Chondrocyte (in vitro differentiated cells): ENCODE measurements around the gene TBC1D8. TPM values are rescaled to one million over a fixed set of nuclear protein-coding genes. Genes with fewer than 3 reads are reported as not detected.

ENCODE experiments used
- DNase-seq: peaks from one replicate; pipeline ENCODE4 v3.0.0; 2021; ENCODE audit warnings: mixed read lengths, low spot score
- H3K27ac Mint-ChIP-seq: one replicate; pipeline ENCODE4 v1.8.0; 2021; ENCODE audit warnings: mild to moderate bottlenecking, moderate library complexity, mixed read lengths; ENCODE audit not compliant: unreplicated experiment
- H3K27me3 Mint-ChIP-seq: 2 replicates; pipeline ENCODE4 v1.8.0; 2021; ENCODE audit warnings: low read depth, mixed read lengths
- H3K36me3 Mint-ChIP-seq: 2 replicates; pipeline ENCODE4 v1.8.0; 2021; ENCODE audit warnings: low read depth, mixed read lengths
- H3K4me1 Mint-ChIP-seq: 2 replicates; pipeline ENCODE4 v1.8.0; 2021; ENCODE audit warnings: low read depth, mild to moderate bottlenecking, mixed read lengths
- H3K4me3 Mint-ChIP-seq: one replicate; pipeline ENCODE4 v1.8.0; 2021; ENCODE audit warnings: mild to moderate bottlenecking, moderate library complexity, mixed read lengths; ENCODE audit not compliant: unreplicated experiment
- H3K9me3 Mint-ChIP-seq: 2 replicates; pipeline ENCODE4 v1.8.0; 2021; ENCODE audit warnings: low read depth, mixed read lengths
- CTCF ChIP-seq: fragments of 200-600 bp; sonication (generic); IDR thresholded peaks from 2 replicates; pipeline ENCODE4 v1.5.0; 2021; ENCODE audit warnings: antibody characterized with exemption, mild to moderate bottlenecking, moderate library complexity
- total RNA-seq: library from RNA; stranded (reverse); gene quantifications from 3 replicates; pipeline ENCODE4 v1.2.1, GENCODE V29; 2021

The TBC1D8 gene
- total RNA-seq, 1 donor from 2014 or later = 8.2 TPM

GRCh38 chr2:100981011-100981410 lies 170.2 kb downstream of the TBC1D8 start:
- Mint-ChIP-seq H3K27ac (no peak overlapping the region), H3K9me3 (no peaks in the 10 kb centered on the region), H3K36me3 (peaks cover 20% of the 10 kb centered on the region), H3K27me3 (no peaks in the 10 kb centered on the region), H3K4me3 (no peak overlapping the region), H3K4me1 (peaks cover 42% of the 10 kb centered on the region)
- no peak for TF ChIP-seq CTCF
- no peak for DNase-seq

DNA sequence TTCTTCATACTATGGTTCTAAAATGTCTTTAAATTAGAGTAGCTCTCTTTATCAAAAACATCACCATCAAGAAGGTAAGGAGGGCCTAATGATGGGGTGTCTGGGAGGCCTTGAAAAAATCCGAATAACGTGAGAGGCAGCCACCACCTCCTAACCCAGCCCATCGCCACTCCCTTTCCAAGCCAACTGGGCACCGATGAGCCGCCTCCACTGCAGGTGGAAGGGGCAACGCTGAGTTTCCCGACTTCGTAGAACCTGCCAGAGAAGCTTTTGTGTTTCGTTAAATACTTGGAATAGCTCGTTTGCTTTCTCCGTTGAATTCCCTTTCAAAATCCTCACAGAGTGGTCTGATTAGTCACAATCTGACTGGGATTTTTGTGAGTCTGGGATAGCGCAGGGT lies 171.1 kb downstream of the TBC1D8 start:
- Mint-ChIP-seq H3K4me3 (no peak overlapping the region), H3K27ac (no peak overlapping the region), H3K27me3 (no peaks in the 10 kb centered on the region), H3K4me1 (peaks cover 42% of the 10 kb centered on the region), H3K9me3 (no peaks in the 10 kb centered on the region), H3K36me3 (peaks cover 23% of the 10 kb centered on the region)
- no peak for TF ChIP-seq CTCF
- no peak for DNase-seq

DNA sequence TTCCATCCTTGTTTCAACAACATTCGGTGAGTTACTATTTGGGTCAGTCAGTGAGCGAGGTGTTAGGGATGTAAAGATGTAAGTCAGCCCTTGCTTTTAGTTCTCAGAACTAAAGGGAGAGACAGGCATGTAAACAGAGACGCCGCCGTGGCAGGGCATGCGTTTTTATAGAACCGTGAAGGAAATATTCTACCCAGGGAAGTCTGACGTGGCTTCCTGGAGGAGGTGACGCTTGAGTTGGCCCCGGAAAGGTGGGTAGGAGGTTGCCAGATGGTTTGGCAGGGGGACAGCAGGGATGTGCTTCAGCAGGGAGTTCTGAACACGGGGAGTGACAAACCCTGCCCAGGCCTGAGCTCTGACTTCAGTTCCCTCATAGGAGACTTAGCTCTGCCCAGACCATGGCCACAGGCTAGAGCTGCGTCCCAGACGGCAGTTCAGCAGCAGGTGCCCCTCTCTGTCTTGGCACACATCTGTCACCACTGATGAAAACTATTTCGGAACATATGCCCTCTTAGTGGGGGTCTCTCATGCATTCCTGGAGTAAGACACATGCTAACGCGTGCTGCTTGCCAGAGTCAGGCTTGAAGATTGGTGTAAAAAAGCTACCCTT lies 172.5 kb downstream of the TBC1D8 start:
- H3K9me3 Mint-ChIP-seq = no peaks in the 10 kb centered on the region
- H3K36me3 Mint-ChIP-seq = peaks cover 23% of the 10 kb centered on the region
- no peak overlapping the region for H3K4me3 Mint-ChIP-seq
- DNase-seq = no peak
- no peaks in the 10 kb centered on the region for H3K27me3 Mint-ChIP-seq
- peak overlapping the region; percentile 87 for H3K27ac Mint-ChIP-seq
- TF ChIP-seq CTCF = no peak
- H3K4me1 Mint-ChIP-seq = peaks cover 29% of the 10 kb centered on the region

DNA sequence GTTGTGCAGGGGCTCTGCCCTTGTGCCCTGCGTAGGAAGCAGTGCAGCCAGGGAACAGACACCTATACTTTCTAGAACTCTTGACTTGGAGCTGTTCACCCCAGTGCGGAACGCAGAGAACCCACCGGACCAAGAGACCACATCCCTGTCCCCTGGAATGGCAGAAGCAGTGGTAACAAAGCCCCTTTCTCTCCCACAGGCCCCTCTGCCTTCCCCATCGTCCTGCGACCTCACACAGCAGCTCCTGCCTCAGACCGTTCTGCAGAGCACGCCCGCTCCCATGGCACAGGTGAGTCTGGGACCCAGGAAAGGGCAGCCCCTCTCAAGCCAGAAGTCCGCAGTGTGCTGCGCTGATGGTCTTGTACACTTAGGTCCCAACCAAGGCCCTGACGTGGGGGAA lies 173.7 kb downstream of the TBC1D8 start:
- Mint-ChIP-seq H3K4me1 (peaks cover 25% of the 10 kb centered on the region), H3K4me3 (no peak overlapping the region), H3K36me3 (peaks cover 25% of the 10 kb centered on the region), H3K9me3 (no peaks in the 10 kb centered on the region), H3K27me3 (no peaks in the 10 kb centered on the region), H3K27ac (peak overlapping the region; percentile 77)
- TF ChIP-seq CTCF = no peak
- DNase-seq = no peak

DNA sequence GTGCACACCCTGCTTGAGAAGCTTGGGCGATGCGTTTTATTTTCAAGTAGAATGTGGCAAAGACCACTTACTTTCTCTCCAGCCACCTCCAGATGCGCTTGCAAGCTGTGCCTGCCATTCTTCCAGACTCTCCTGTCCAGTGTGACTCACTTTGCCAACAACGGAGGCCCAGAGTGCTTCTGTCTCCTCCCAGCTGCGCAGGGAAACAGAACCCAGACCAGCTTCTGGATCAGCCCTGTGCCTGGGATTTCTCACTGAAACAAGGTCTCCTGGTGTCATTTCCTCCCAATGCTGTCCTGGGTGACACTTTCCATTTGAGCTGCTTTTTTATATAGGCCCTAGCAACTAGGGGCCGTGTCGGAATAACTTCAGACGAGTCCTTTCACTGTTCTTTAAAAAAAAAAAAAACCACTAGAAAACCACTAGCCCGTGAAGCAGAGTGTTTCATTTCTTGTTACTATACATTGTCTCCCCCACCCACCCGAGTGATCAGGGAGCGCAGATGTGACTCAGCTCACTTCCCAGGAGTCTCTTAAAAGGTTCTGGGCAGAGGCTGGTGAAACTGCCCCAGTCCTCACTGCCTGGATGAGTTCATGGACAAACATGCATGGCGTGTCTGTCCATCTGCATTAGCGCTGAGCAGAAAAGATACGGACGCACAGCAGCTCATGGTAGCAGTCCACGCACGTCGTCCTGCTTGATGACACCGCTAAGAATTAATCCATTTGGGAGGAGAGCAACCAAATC lies 174.4 kb downstream of the TBC1D8 start:
- peak overlapping the region; percentile 77 for H3K27ac Mint-ChIP-seq
- DNase-seq = no peak
- no peaks in the 10 kb centered on the region for H3K27me3 Mint-ChIP-seq
- H3K9me3 Mint-ChIP-seq = no peaks in the 10 kb centered on the region
- H3K4me1 Mint-ChIP-seq = peaks cover 25% of the 10 kb centered on the region
- peaks cover 20% of the 10 kb centered on the region for H3K36me3 Mint-ChIP-seq
- TF ChIP-seq CTCF = no peak
- H3K4me3 Mint-ChIP-seq = no peak overlapping the region
